GM13976 (cell line): ENCODE results near the gene TMEM182.

ENCODE experiments used
- DNase-seq: peaks from one replicate; pipeline ENCODE4 v3.0.0; 2012; ENCODE audit warnings: low spot score
- CTCF ChIP-seq: IDR thresholded peaks from 2 replicates; pipeline ENCODE4 v1.5.1; 2012; ENCODE audit warnings: borderline replicate concordance, mild to moderate bottlenecking; ENCODE audit not compliant: insufficient read depth; ENCODE audit errors: extremely low read depth, missing control alignments, control extremely low read depth
- in situ Hi-C: fragments of 300-500 bp; cut with MboI; formaldehyde crosslinking; loops from one replicate; pipeline ENCODE4 v1.12.0; 2022; ENCODE audit warnings: low sequenced_read_pairs, mixed read lengths, inconsistent platforms; ENCODE audit not compliant: unreplicated experiment

TMEM182 gene

GRCh38 chr2:102795641-102796040, 33.8 kb downstream of the TMEM182 start:
- no peak for TF ChIP-seq CTCF
- no peak for DNase-seq
- in situ Hi-C loops: no loop called here

DNA sequence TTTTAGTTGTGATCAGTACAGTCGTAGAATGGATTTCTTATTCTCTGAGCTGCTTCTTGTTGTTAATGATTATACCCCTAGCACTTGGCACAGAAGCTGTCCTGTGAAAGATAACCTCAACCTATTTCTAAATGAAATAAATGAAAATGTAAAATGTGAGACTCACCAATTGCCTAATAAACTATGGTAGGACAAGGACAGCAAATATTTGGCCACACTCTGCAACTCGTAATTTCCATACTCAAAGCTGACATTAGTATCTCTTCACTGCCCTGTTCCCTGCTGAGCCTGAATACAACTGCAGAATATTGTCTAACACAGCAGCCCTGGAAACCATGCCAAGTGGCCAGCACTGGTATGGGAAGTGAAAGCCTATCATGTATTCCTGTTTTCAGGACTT, 34.5 kb downstream of the TMEM182 start:
- DNase-seq: no peak
- in situ Hi-C loops: no loop called here
- no peak for TF ChIP-seq CTCF

DNA sequence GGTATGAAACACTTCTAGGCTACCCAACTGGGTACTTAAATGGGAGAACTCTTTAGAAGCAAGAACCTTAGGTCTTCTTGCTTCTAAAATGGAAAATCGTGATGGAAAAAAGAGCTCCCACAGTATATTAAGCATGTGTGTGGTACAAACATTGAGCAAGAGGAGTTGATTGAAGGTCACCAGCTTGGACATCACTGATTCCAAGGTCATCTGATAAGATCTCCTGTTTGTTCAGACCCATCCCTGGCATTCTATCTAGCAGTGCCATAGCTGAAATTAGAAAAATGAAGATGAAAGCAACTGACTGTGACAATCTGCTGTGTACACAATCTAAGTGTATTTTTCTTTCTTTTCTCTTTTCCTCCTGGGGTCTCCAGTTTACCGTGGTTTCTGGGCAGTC, 35.7 kb downstream of the TMEM182 start:
- TF ChIP-seq CTCF: no peak
- no peak for DNase-seq
- in situ Hi-C loops: no loop called here

DNA sequence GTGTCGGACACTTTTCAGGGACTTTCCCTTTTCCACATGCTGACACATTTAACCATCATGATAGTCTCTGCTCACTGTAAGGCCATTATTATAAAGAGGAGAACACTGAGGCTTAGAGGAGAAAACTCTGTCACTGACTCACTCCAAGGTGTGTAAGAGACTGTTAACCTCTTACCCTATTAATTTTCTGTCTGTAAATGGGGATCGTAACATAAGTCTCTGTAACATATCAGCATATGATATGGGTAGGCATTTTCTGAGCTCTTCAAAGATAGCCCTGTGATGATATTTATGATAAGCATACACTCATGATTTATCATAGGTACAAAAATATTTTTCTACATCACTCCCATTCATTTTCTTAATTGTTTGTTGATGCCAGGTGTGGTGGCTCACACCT, 36.4 kb downstream of the TMEM182 start:
- in situ Hi-C loops: no loop called here
- TF ChIP-seq CTCF: no peak
- no peak for DNase-seq

DNA sequence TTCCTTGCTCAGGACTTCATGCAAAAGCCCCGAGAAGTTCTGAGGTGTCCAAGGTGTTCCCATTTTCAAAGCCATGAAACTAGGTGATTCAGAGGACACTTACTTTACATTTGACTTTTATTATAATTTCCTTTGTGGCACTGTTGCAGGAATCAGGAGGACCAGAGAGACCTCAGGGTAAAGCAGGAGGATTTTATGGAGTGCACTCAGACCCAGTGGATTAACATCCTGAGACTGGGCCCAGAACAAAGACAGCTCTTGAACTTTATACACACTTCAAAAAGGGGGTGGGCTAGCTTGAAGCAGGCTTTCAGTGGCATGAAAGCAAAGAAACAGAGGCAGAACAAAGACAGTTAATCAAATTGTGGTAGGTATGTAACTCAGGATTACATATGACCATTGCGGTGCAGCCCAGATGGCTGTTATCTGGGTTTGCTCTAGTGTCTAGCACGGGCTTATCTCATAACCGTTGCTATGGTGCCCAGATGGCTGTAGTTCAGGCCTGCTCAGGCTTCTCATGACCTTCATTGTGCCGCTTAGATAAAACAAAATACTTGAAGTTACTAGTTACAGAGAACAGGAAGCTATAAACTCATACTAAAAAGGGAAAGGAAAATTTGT, 39.4 kb downstream of the TMEM182 start:
- TF ChIP-seq CTCF: no peak
- DNase-seq: no peak

GRCh38 chr2:102801858-102802699, 40.2 kb downstream of the TMEM182 start:
- no peak for DNase-seq
- in situ Hi-C loops: no loop called here
- no peak for TF ChIP-seq CTCF

More for the DNA sequence above, 39.4 kb downstream of the TMEM182 start:
- in situ Hi-C loops: no loop called here
